HepG2 (cell line): ENCODE results near the gene PPP2R5D. TPM values are rescaled to one million over a fixed set of nuclear protein-coding genes. Genes with fewer than 3 reads are reported as not detected.

Source experiments
- ATAC-seq: fragments of 200-7000 bp; cut with Tn5 transposase; 3 replicates; pipeline ENCODE4 v1.9.1; 2020; ENCODE audit warnings: mild to moderate bottlenecking, moderate library complexity
- BruUV-seq: library from RNA; stranded (reverse); fragments of 400-500 nt; replicated peaks from 2 replicates; lab custom pipeline; 2021; lab: Mats Ljungman, UMichigan
- CTCF ChIA-PET: fragments of 300-600 bp; formaldehyde crosslinking; extraction: SDS; loops from one replicate; lab custom pipeline; 2021; ENCODE audit warnings: low total read pairs, inconsistent platforms, low intra/inter-chr PET ratio; lab: Yijun Ruan, JAX
- POLR2A ChIA-PET: fragments of 350-600 bp; sonication (Branson Sonifier 250); formaldehyde crosslinking; loops from one replicate; lab custom pipeline; 2020; ENCODE audit warnings: antibody characterized with exemption, inconsistent platforms; lab: Yijun Ruan, JAX
- DNase-seq: peaks from one replicate; pipeline ENCODE4 v3.0.0-alpha.2; 2015; ENCODE audit warnings: low spot score
- FAIRE-seq: peaks from 3 replicates; lab custom pipeline; 2011; peaks lifted over from hg19 to GRCh38; lab: Jason Lieb, UNC
- H2AFZ ChIP-seq: one replicate; pipeline ENCODE4 v1.6.1; 2011; ENCODE audit warnings: low read length, inconsistent platforms
- H3K27ac ChIP-seq: fragments of 300-600 bp; 3 replicates; pipeline ENCODE4 v1.8.0; 2011; ENCODE audit warnings: mixed run types, mild to moderate bottlenecking, mixed read lengths, low read length, inconsistent platforms; ENCODE audit not compliant: insufficient read depth; ENCODE audit errors: extremely low read length
- H3K27me3 ChIP-seq, 2 experiments: fragments of 200-600 bp in 1 of 2; 2 replicates in 1 of 2; 3 replicates in 1 of 2; pipeline versions ENCODE4 v1.6.0 to v1.8.0; 2011; ENCODE audit warnings: low read length in 2 of 2, mild to moderate bottlenecking in 2 of 2, moderate library complexity in 2 of 2, inconsistent platforms in 1 of 2; ENCODE audit not compliant: insufficient read depth in 2 of 2, control insufficient read depth in 1 of 2
- H3K36me3 ChIP-seq, 2 experiments: fragments of 200-600 bp in 1 of 2; replicated peaks in 1 of 2; 2 replicates in 1 of 2; 3 replicates in 1 of 2; pipeline versions ENCODE4 v1.5.1 to v1.8.0; 2011; ENCODE audit warnings: low read length in 2 of 2, inconsistent platforms in 1 of 2; ENCODE audit not compliant: insufficient read depth in 2 of 2, control insufficient read depth in 1 of 2
- H3K4me1 ChIP-seq: 2 replicates; pipeline ENCODE4 v1.5.1; 2012; ENCODE audit warnings: low read length, inconsistent platforms; ENCODE audit not compliant: insufficient read depth
- H3K4me2 ChIP-seq: 2 replicates; pipeline ENCODE4 v1.6.0; 2011; ENCODE audit warnings: low read depth, low read length, inconsistent platforms
- H3K4me3 ChIP-seq, 3 experiments: fragments of 200-600 bp in 1 of 3; sonication (generic), shearing (Covaris generic) in 1 of 3; replicated peaks in 1 of 3; 2 replicates each; pipeline ENCODE4 v1.5.1; 2011 to 2016; ENCODE audit warnings: low read length in 3 of 3, inconsistent platforms in 2 of 3, low read depth in 2 of 3, mild to moderate bottlenecking in 2 of 3, control low read depth in 1 of 3, mixed read lengths in 1 of 3; ENCODE audit not compliant: insufficient read depth in 1 of 3
- H3K79me2 ChIP-seq: one replicate; pipeline ENCODE4 v1.6.1; 2011; ENCODE audit warnings: low read length, inconsistent platforms; ENCODE audit not compliant: insufficient read depth
- H3K9ac ChIP-seq: 2 replicates; pipeline ENCODE4 v1.6.0; 2011; ENCODE audit warnings: mild to moderate bottlenecking, low read depth, low read length, inconsistent platforms; ENCODE audit not compliant: insufficient read depth
- H3K9me3 ChIP-seq: 2 replicates; pipeline ENCODE4 v1.5.1; 2012; ENCODE audit warnings: mild to moderate bottlenecking, low read length
- H4K20me1 ChIP-seq: 2 replicates; pipeline ENCODE4 v1.6.0; 2011; ENCODE audit warnings: inconsistent platforms, mild to moderate bottlenecking, low read length, moderate library complexity; ENCODE audit not compliant: insufficient read depth
- DR1 ChIP-seq: sonication (generic); formaldehyde crosslinking; IDR thresholded peaks from 2 replicates; pipeline ENCODE4 v1.8.0; 2021; ENCODE audit warnings: mild to moderate bottlenecking, missing genetic modification reagents, inconsistent platforms
- ETV6 ChIP-seq: sonication (generic); formaldehyde crosslinking; conservative IDR thresholded peaks from 2 replicates; pipeline ENCODE4 v1.4.0; 2020; ENCODE audit warnings: missing genetic modification reagents
- HNF1B ChIP-seq: sonication (generic); formaldehyde crosslinking; IDR thresholded peaks from 2 replicates; pipeline ENCODE4 v1.5.1; 2020; ENCODE audit warnings: mild to moderate bottlenecking, moderate library complexity, missing genetic modification reagents
- HNF4G ChIP-seq, 2 experiments: sonication (generic) in 1 of 2; formaldehyde crosslinking in 1 of 2; IDR thresholded peaks; 2 replicates each; pipeline versions ENCODE4 v1.4.0 to v1.6.1; 2011 to 2020; ENCODE audit warnings: borderline replicate concordance in 2 of 2, low read depth in 2 of 2, mild to moderate bottlenecking in 2 of 2, low read length in 1 of 2, missing genetic modification reagents in 1 of 2, moderate library complexity in 1 of 2
- KLF13 ChIP-seq: sonication (generic); formaldehyde crosslinking; IDR thresholded peaks from 2 replicates; pipeline ENCODE4 v1.4.0; 2020; ENCODE audit warnings: mild to moderate bottlenecking, missing genetic modification reagents
- MIER3 ChIP-seq: IDR thresholded peaks from 2 replicates; pipeline ENCODE4 v1.6.1; 2016; ENCODE audit warnings: missing compliant biosample characterization, borderline replicate concordance
- MXD1 ChIP-seq: sonication (generic); formaldehyde crosslinking; IDR thresholded peaks from 2 replicates; pipeline ENCODE4 v1.4.0; 2020; ENCODE audit warnings: mild to moderate bottlenecking, missing genetic modification reagents
- RCOR2 ChIP-seq: IDR thresholded peaks from 2 replicates; pipeline ENCODE4 v1.6.1; 2016; ENCODE audit warnings: missing biosample characterization, missing genetic modification reagents
- SNAPC5 ChIP-seq: sonication (generic); formaldehyde crosslinking; IDR thresholded peaks from 2 replicates; pipeline ENCODE4 v1.8.1; 2023; ENCODE audit warnings: mild to moderate bottlenecking, missing genetic modification reagents, borderline replicate concordance
- ZBTB8A ChIP-seq: sonication (generic); formaldehyde crosslinking; IDR thresholded peaks from 2 replicates; pipeline ENCODE4 v1.4.0; 2020; ENCODE audit warnings: mild to moderate bottlenecking, low read depth, missing genetic modification reagents, borderline replicate concordance
- ZNF460 ChIP-seq: sonication (generic); formaldehyde crosslinking; IDR thresholded peaks from 2 replicates; pipeline ENCODE4 v1.5.1; 2020; ENCODE audit warnings: missing genetic modification reagents, mild to moderate bottlenecking, borderline replicate concordance
- ZSCAN5A ChIP-seq: sonication (generic); formaldehyde crosslinking; IDR thresholded peaks from 2 replicates; pipeline ENCODE4 v1.8.0; 2022; ENCODE audit warnings: mild to moderate bottlenecking, missing genetic modification reagents, borderline replicate concordance
- WGBS: methylation state at CpG from one replicate; pipeline ENCODE4 v1.1.6; 2017; ENCODE audit warnings: low lambda C conversion rate; 5-methylcytosine and 5-hydroxymethylcytosine counted together
- in situ Hi-C: cut with HindIII; loops from 2 replicates; pipeline ENCODE4 v1.10.0; 2017; ENCODE audit warnings: low pct_unique_long_range_greater_than_20kb; ENCODE audit not compliant: extremely low pct_ligation_motif_present
- intact Hi-C: fragments of 100-400 bp; cut with micrococcal nuclease; formaldehyde crosslinking; loops from one replicate; pipeline ENCODE4 v1.10.0; 2022; ENCODE audit not compliant: unreplicated experiment
- polyA plus RNA-seq, 8 experiments: library from polyadenylated mRNA; depleted of rRNA in 3 of 8; stranded (reverse) in 7 of 8; unstranded in 1 of 8; fragments of >200 nt; fragmentation: Illumina TruSeq in 4 of 8; extraction: Trizol in 4 of 8; gene quantifications; 2 replicates each; pipeline versions ENCODE4 v1.2.1 to v1.2.3, GENCODE V29; 2011 to 2016; ENCODE audit warnings: low read depth in 4 of 8, missing spikeins in 1 of 8, mixed read lengths in 1 of 8; ENCODE audit not compliant: insufficient read depth in 1 of 8
- total RNA-seq, 5 experiments: library from RNA; depleted of rRNA; stranded (reverse); fragments of >200 nt; fragmentation: Illumina TruSeq; extraction: Trizol; gene quantifications; 2 replicates each; pipeline ENCODE4 v1.2.3, GENCODE V29; 2016; ENCODE audit warnings: low read depth in 1 of 5
- TF ChIP-seq, protein P1 (sequence below): sonication (generic); formaldehyde crosslinking; IDR thresholded peaks from 2 replicates; pipeline ENCODE4 v1.9.0; 2021; ENCODE audit warnings: missing genetic modification reagents, borderline replicate concordance
- TF ChIP-seq, protein P2 (sequence below): IDR thresholded peaks from 2 replicates; pipeline ENCODE4 v1.6.1; 2016; ENCODE audit warnings: mild to moderate bottlenecking, missing biosample characterization, missing genetic modification reagents

Gene PPP2R5D
- total and polyA plus RNA-seq, 2 of the 13 experiments (the other 11 are each of a cell fraction or from before 2014, with no cell fraction given) = 53.7 to 60.4 TPM

DNA sequence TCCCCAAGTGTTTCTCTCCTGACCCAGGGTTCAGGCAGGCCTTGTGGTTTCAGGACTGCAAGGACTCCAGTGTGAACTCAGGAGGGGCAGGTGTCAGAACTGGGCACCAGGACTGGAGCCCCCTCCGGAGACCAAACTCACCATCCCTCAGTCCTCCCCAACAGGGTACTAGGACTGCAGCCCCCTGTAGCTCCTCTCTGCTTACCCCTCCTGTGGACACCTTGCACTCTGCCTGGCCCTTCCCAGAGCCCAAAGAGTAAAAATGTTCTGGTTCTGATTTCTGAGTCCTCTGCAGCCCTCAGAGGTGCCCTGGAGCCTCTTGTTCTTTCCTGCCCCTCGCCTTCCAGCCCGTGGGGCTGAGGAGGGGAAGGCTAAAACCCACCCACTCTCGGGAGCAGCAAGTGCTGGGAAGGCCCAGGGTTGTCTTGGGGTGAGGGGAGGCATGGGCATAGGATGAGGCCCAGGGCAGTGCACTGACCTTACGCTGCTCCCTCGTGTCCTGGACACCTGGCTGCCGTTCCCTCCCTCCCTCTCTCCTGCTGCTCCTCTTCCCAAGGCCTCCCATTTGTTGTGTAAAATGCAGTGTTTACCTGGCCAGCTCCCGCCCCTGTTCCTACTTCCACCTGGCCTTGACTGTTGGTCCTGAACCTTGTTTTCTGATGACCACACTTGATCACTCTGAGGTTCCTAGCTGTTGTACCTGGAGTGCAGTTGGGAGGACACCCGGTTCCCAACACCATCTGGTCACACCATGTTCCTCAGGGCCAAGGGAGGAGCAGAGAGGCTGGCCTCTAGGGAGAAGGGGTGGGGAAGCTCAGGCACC is 45.2 kb upstream of the PPP2R5D start:
- Histone ChIP-seq H3K9me3 (no peaks in the 10 kb centered on the region), H3K4me3 (peak overlapping the region in 1 of 3 experiments; percentile 20; a peak in 1 of 6 replicates), H3K79me2 (peaks cover 2% of the 10 kb centered on the region), H3K4me2 (peak overlapping the region; percentile 57), H3K9ac (no peak overlapping the region; the same call in 1 of the 2 replicates), H3K36me3 (peaks cover 12 to 35% of the 10 kb centered on the region in 2 experiments), H2AFZ (no peak overlapping the region), H3K27ac (peak overlapping the region; percentile 81), H4K20me1 (no peaks in the 10 kb centered on the region), H3K27me3 (no peaks in the 10 kb centered on the region), H3K4me1 (peaks cover 64% of the 10 kb centered on the region)
- BruUV-seq = no TSS peak
- intact Hi-C loops = loop anchor here (5.0 kb wide), 1 partner anchor 37 kb away; no protein-coding TSS in a partner anchor
- POLR2A ChIA-PET = interaction anchor here (0.9 to 5.0 kb wide), 12 partner anchors 9 to 121 kb away, joined by 3 to 56 read pairs (median 6); partner anchors contain the start of genes CNPY3, GNMT, KLHDC3 and MEA1
- DNase-seq = peak; percentile 86
- in situ Hi-C loops = no loop called here
- WGBS = 18% methylated on average over 9 of the region's 9 CpGs
- CTCF ChIA-PET = interaction anchor here (1.2 kb wide), 1 partner anchor 26 kb away, joined by 3 read pairs; no protein-coding TSS in a partner anchor
- peak; percentile 87 for ATAC-seq
- peak; percentile 92 for FAIRE-seq
- TF ChIP-seq ZNF460 (CRISPR knock-in tag) (no peak), ZBTB8A (CRISPR knock-in tag) (no peak; the same call in 1 of the 2 replicates), ETV6 (CRISPR knock-in tag) (no peak), ZSCAN5A (CRISPR knock-in tag) (peak; percentile 76; the same call in 1 of the 2 replicates), SNAPC5 (no peak), MXD1 (CRISPR knock-in tag) (peak; percentile 50; the same call in 1 of the 2 replicates), DR1 (CRISPR knock-in tag) (no peak), RCOR2 (CRISPR knock-in tag) (peak; percentile 85), HNF4G (IDR thresholded peaks at IDR 0.05; ENCODE audit: borderline replicate concordance, low read depth, low read length) (peak; percentile 85), HNF4G (CRISPR knock-in tag; IDR thresholded peaks at IDR 0.05; ENCODE audit: borderline replicate concordance, low read depth) (peak; percentile 80; the same call in 1 of the 2 replicates), MIER3 (CRISPR knock-in tag) (peak; percentile 94; the same call in 1 of the 2 replicates), HNF1B (CRISPR knock-in tag) (peak; percentile 94), KLF13 (CRISPR knock-in tag) (no peak)
- TF ChIP-seq, protein P1, sequence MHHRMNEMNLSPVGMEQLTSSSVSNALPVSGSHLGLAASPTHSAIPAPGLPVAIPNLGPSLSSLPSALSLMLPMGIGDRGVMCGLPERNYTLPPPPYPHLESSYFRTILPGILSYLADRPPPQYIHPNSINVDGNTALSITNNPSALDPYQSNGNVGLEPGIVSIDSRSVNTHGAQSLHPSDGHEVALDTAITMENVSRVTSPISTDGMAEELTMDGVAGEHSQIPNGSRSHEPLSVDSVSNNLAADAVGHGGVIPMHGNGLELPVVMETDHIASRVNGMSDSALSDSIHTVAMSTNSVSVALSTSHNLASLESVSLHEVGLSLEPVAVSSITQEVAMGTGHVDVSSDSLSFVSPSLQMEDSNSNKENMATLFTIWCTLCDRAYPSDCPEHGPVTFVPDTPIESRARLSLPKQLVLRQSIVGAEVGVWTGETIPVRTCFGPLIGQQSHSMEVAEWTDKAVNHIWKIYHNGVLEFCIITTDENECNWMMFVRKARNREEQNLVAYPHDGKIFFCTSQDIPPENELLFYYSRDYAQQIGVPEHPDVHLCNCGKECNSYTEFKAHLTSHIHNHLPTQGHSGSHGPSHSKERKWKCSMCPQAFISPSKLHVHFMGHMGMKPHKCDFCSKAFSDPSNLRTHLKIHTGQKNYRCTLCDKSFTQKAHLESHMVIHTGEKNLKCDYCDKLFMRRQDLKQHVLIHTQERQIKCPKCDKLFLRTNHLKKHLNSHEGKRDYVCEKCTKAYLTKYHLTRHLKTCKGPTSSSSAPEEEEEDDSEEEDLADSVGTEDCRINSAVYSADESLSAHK (CRISPR knock-in tag) = no peak
- TF ChIP-seq, protein P2, sequence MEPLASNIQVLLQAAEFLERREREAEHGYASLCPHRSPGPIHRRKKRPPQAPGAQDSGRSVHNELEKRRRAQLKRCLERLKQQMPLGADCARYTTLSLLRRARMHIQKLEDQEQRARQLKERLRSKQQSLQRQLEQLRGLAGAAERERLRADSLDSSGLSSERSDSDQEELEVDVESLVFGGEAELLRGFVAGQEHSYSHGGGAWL (CRISPR knock-in tag) = no peak
